Neural progenitor cell (in vitro differentiated cells): ENCODE results near the gene TYR. TPM values are rescaled to one million over a fixed set of nuclear protein-coding genes. Genes with fewer than 3 reads are reported as not detected.
"Not testable (repeated sequence)": the region's sequence is repeated elsewhere in the genome, so short reads cannot be mapped to it uniquely, and the experiment has no call there.

Experiments used
- DNase-seq: peaks from one replicate; pipeline ENCODE4 v3.0.0-alpha.2; 2016; ENCODE audit warnings: low spot score
- H2AFZ ChIP-seq: fragments of 200-600 bp; sonication (generic); replicated peaks from 2 replicates; pipeline ENCODE4 v1.6.1; 2016; ENCODE audit warnings: antibody characterized with exemption
- H3F3A ChIP-seq: fragments of 200-600 bp; sonication (generic); 2 replicates; pipeline ENCODE4 v1.6.1; 2016; ENCODE audit warnings: antibody characterized with exemption, low read depth
- H3K27ac ChIP-seq: fragments of 200-600 bp; sonication (generic); 2 replicates; pipeline ENCODE4 v1.5.1; 2016; ENCODE audit warnings: mild to moderate bottlenecking
- H3K27me3 ChIP-seq: fragments of 200-600 bp; sonication (generic); 2 replicates; pipeline ENCODE4 v1.6.1; 2016; ENCODE audit warnings: mild to moderate bottlenecking, moderate library complexity
- H3K36me3 ChIP-seq: fragments of 200-600 bp; sonication (generic); 2 replicates; pipeline ENCODE4 v1.5.1; 2016
- H3K4me1 ChIP-seq: fragments of 200-600 bp; sonication (generic); 2 replicates; pipeline ENCODE4 v1.6.1; 2016; ENCODE audit warnings: mixed run types
- H3K4me2 ChIP-seq: fragments of 200-600 bp; sonication (generic); 2 replicates; pipeline ENCODE4 v1.6.1; 2016
- H3K4me3 ChIP-seq: fragments of 200-600 bp; sonication (generic); 2 replicates; pipeline ENCODE4 v1.5.1; 2016
- H3K79me2 ChIP-seq: fragments of 200-600 bp; sonication (generic); 2 replicates; pipeline ENCODE4 v1.6.1; 2016; ENCODE audit warnings: low read depth
- H3K9ac ChIP-seq: fragments of 200-600 bp; sonication (generic); 2 replicates; pipeline ENCODE4 v1.6.1; 2016
- H3K9me3 ChIP-seq: fragments of 200-600 bp; sonication (generic); 2 replicates; pipeline ENCODE4 v1.5.1; 2016; ENCODE audit warnings: low read depth
- H4K20me1 ChIP-seq: fragments of 200-600 bp; sonication (generic); 2 replicates; pipeline ENCODE4 v1.6.1; 2016; ENCODE audit warnings: low read depth
- H3K27ac Mint-ChIP-seq: 3 replicates; pipeline ENCODE4 v1.8.0; 2021; ENCODE audit warnings: mixed read lengths
- H3K27me3 Mint-ChIP-seq: 2 replicates; pipeline ENCODE4 v1.8.0; 2022; ENCODE audit warnings: low read depth, mild to moderate bottlenecking, inconsistent platforms, moderate library complexity, mixed read lengths; ENCODE audit not compliant: insufficient read depth
- H3K36me3 Mint-ChIP-seq: 3 replicates; pipeline ENCODE4 v1.8.0; 2021; ENCODE audit warnings: mixed read lengths
- H3K4me1 Mint-ChIP-seq: 3 replicates; pipeline ENCODE4 v1.8.0; 2021; ENCODE audit warnings: mixed read lengths
- H3K4me3 Mint-ChIP-seq: 3 replicates; pipeline ENCODE4 v1.8.0; 2021; ENCODE audit warnings: mild to moderate bottlenecking, moderate library complexity, mixed read lengths
- H3K9me3 Mint-ChIP-seq: 3 replicates; pipeline ENCODE4 v1.8.0; 2020; ENCODE audit warnings: mixed read lengths
- CTCF ChIP-seq: fragments of 200-600 bp; sonication (generic); IDR thresholded peaks from 2 replicates; pipeline ENCODE4 v1.5.1; 2017; ENCODE audit warnings: antibody characterized with exemption, mild to moderate bottlenecking
- EZH2 ChIP-seq: fragments of 200-600 bp; sonication (generic); IDR thresholded peaks from 2 replicates; pipeline ENCODE4 v1.6.1; 2017; ENCODE audit warnings: antibody characterized with exemption, mild to moderate bottlenecking, moderate library complexity
- EZH2phosphoT487 ChIP-seq: fragments of 200-600 bp; sonication (generic); IDR thresholded peaks from 2 replicates; pipeline ENCODE4 v1.6.1; 2017; ENCODE audit warnings: antibody characterized with exemption
- total RNA-seq: library from RNA; depleted of rRNA; stranded (reverse); fragments of >200 nt; gene quantifications from 2 replicates; pipeline ENCODE4 v1.2.3, GENCODE V29; 2015; ENCODE audit warnings: low replicate concordance

Gene TYR
- total RNA-seq, 1 donor from 2014 or later: not detected

GRCh38 chr11:89279176-89279575 is 101.5 kb downstream of the TYR start:
- H3K9ac ChIP-seq: no peak overlapping the region
- H2AFZ ChIP-seq: no peak overlapping the region
- no peak overlapping the region for H3K4me3 Mint-ChIP-seq
- H3K36me3 ChIP-seq: no peaks in the 10 kb centered on the region
- no peak overlapping the region for H3K4me2 ChIP-seq
- no peak for DNase-seq
- H3K9me3 Mint-ChIP-seq: no peaks in the 10 kb centered on the region
- H4K20me1 ChIP-seq: no peaks in the 10 kb centered on the region
- H3K27ac ChIP-seq: no peak overlapping the region
- H3K36me3 Mint-ChIP-seq: no peaks in the 10 kb centered on the region
- TF ChIP-seq EZH2 (no peak), EZH2phosphoT487 (no peak), CTCF (no peak)
- no peaks in the 10 kb centered on the region for H3K4me1 Mint-ChIP-seq
- no peaks in the 10 kb centered on the region for H3K79me2 ChIP-seq
- no peaks in the 10 kb centered on the region for H3K27me3 Mint-ChIP-seq
- no peaks in the 10 kb centered on the region for H3K9me3 ChIP-seq
- H3K4me3 ChIP-seq: no peak overlapping the region
- no peaks in the 10 kb centered on the region for H3F3A ChIP-seq
- H3K4me1 ChIP-seq: no peaks in the 10 kb centered on the region
- H3K27ac Mint-ChIP-seq: no peak overlapping the region
- H3K27me3 ChIP-seq: no peaks in the 10 kb centered on the region

GRCh38 chr11:89281032-89281677 is 103.5 kb downstream of the TYR start:
- DNase-seq, H3K4me3 Mint-ChIP-seq, H4K20me1 ChIP-seq, H3K4me2 ChIP-seq, H3K27me3 ChIP-seq, H3K4me1 Mint-ChIP-seq, H3K9me3 Mint-ChIP-seq, H3K36me3 ChIP-seq, H3K9ac ChIP-seq, H3K79me2 ChIP-seq, H3K4me3 ChIP-seq, H3K36me3 Mint-ChIP-seq, H3K27ac ChIP-seq, H3K27ac Mint-ChIP-seq, H3K9me3 ChIP-seq, H3K27me3 Mint-ChIP-seq, H3K4me1 ChIP-seq, H3F3A ChIP-seq: not testable (repeated sequence)
- H2AFZ ChIP-seq: peak overlapping the region; percentile 31

GRCh38 chr11:89286601-89287000 is 108.9 kb downstream of the TYR start:
- H3K79me2 ChIP-seq, H3F3A ChIP-seq, H4K20me1 ChIP-seq, H3K4me3 Mint-ChIP-seq, H3K9ac ChIP-seq, H3K9me3 ChIP-seq, H3K36me3 ChIP-seq, H3K27me3 ChIP-seq, H2AFZ ChIP-seq, H3K27ac ChIP-seq, H3K27ac Mint-ChIP-seq, H3K4me2 ChIP-seq, H3K4me1 Mint-ChIP-seq, H3K9me3 Mint-ChIP-seq, H3K4me1 ChIP-seq, H3K36me3 Mint-ChIP-seq, H3K4me3 ChIP-seq, H3K27me3 Mint-ChIP-seq, DNase-seq: not testable (repeated sequence)

GRCh38 chr11:89288004-89288403 is 110.3 kb downstream of the TYR start:
- H3F3A ChIP-seq, H3K9me3 ChIP-seq, H3K79me2 ChIP-seq, H3K4me3 ChIP-seq, H3K36me3 ChIP-seq, H3K36me3 Mint-ChIP-seq, H3K9me3 Mint-ChIP-seq, DNase-seq, H2AFZ ChIP-seq, H3K4me2 ChIP-seq, H3K9ac ChIP-seq, H3K4me1 Mint-ChIP-seq, H3K4me3 Mint-ChIP-seq, H3K27ac Mint-ChIP-seq, H4K20me1 ChIP-seq, H3K27ac ChIP-seq, H3K27me3 Mint-ChIP-seq, H3K4me1 ChIP-seq, H3K27me3 ChIP-seq: not testable (repeated sequence)

- H3K27ac Mint-ChIP-seq: no peak overlapping the region
- no peak overlapping the region for H3K9ac ChIP-seq
Measured at GRCh38 chr11:89293965-89294679, 116.4 kb downstream of the TYR start.

More at GRCh38 chr11:89293965-89294679, 116.4 kb downstream of the TYR start:
- no peaks in the 10 kb centered on the region for H3K9me3 Mint-ChIP-seq
- Histone ChIP-seq H3K4me3 (peak overlapping the region; percentile 44), H4K20me1 (no peaks in the 10 kb centered on the region), H3K79me2 (no peaks in the 10 kb centered on the region), H3K9me3 (no peaks in the 10 kb centered on the region), H3K27me3 (no peaks in the 10 kb centered on the region), H3K4me1 (peaks cover 49% of the 10 kb centered on the region), H3K27ac (peak overlapping the region; percentile 91), H3K4me2 (peak overlapping the region; percentile 78), H3K36me3 (no peaks in the 10 kb centered on the region), H2AFZ (peak overlapping the region; percentile 64), H3F3A (peaks cover 22% of the 10 kb centered on the region)
- peak overlapping the region; percentile 71 for H3K4me3 Mint-ChIP-seq
- H3K36me3 Mint-ChIP-seq: no peaks in the 10 kb centered on the region
- TF ChIP-seq CTCF (peak; percentile 12), EZH2 (no peak)
- no peaks in the 10 kb centered on the region for H3K27me3 Mint-ChIP-seq
- peak; percentile 72 for DNase-seq
- H3K4me1 Mint-ChIP-seq: peaks cover 21% of the 10 kb centered on the region
